SK-N-SH treated with all-trans-retinoic acid at 6 μM for 48 hours (cell line): ENCODE measurements around the gene CDR2.

Experiments used
- ATAC-seq: fragments of 200-7000 bp; cut with Tn5 transposase; 3 replicates; pipeline ENCODE4 v1.9.1; 2020; ENCODE audit warnings: mild to moderate bottlenecking, moderate library complexity
- ARNTL ChIP-seq: fragments of 450-650 bp; formaldehyde crosslinking; IDR thresholded peaks from 2 replicates; pipeline ENCODE4 v1.5.0; 2020; ENCODE audit warnings: low read depth, mild to moderate bottlenecking, moderate library complexity, borderline replicate concordance
- BACH2 ChIP-seq: fragments of 250-450 bp; sonication (Bioruptor Pico); IDR thresholded peaks from 2 replicates; pipeline ENCODE4 v1.9.0; 2021; ENCODE audit warnings: mild to moderate bottlenecking, borderline replicate concordance
- CSDC2 ChIP-seq: fragments of 250-450 bp; sonication (Bioruptor Pico); IDR thresholded peaks from 2 replicates; pipeline ENCODE4 v1.5.0; 2020; ENCODE audit warnings: mild to moderate bottlenecking, moderate library complexity
- ESRRG ChIP-seq: fragments of 250-450 bp; sonication (Bioruptor Pico); IDR thresholded peaks from 2 replicates; pipeline ENCODE4 v1.6.1; 2021; ENCODE audit warnings: mild to moderate bottlenecking
- ISL1 ChIP-seq: fragments of 250-450 bp; sonication (Bioruptor Pico); IDR thresholded peaks from 2 replicates; pipeline ENCODE4 v2.1.2; 2022; ENCODE audit warnings: mild to moderate bottlenecking, moderate library complexity
- OSR1 ChIP-seq: fragments of 250-450 bp; sonication (Bioruptor Pico); IDR thresholded peaks from 2 replicates; pipeline ENCODE4 v1.8.0; 2022; ENCODE audit warnings: moderate library complexity, mild to moderate bottlenecking, inconsistent platforms
- PPARA ChIP-seq: fragments of 250-450 bp; sonication (Bioruptor Pico); IDR thresholded peaks from 2 replicates; pipeline ENCODE4 v1.5.0; 2020; ENCODE audit warnings: mild to moderate bottlenecking, borderline replicate concordance
- RARB ChIP-seq: fragments of 250-450 bp; sonication (Bioruptor Pico); IDR thresholded peaks from 2 replicates; pipeline ENCODE4 v1.8.0; 2021; ENCODE audit warnings: mild to moderate bottlenecking, moderate library complexity
- SNAI2 ChIP-seq: fragments of 250-450 bp; sonication (Bioruptor Pico); IDR thresholded peaks from 2 replicates; pipeline ENCODE4 v1.5.0; 2020; ENCODE audit warnings: mild to moderate bottlenecking, moderate library complexity
- TCF4 ChIP-seq: fragments of 250-450 bp; sonication (Bioruptor Pico); IDR thresholded peaks from 2 replicates; pipeline ENCODE4 v1.8.0; 2021; ENCODE audit warnings: mild to moderate bottlenecking, moderate library complexity, borderline replicate concordance
- TOX ChIP-seq: fragments of 250-450 bp; sonication (Bioruptor Pico); IDR thresholded peaks from 2 replicates; pipeline ENCODE4 v1.8.0; 2021; ENCODE audit warnings: mild to moderate bottlenecking, moderate library complexity, borderline replicate concordance
- ZFP3 ChIP-seq: fragments of 250-450 bp; sonication (Bioruptor Pico); IDR thresholded peaks from 2 replicates; pipeline ENCODE4 v1.5.0; 2020; ENCODE audit warnings: mild to moderate bottlenecking, moderate library complexity
- ZFP30 ChIP-seq: fragments of 450-650 bp; formaldehyde crosslinking; IDR thresholded peaks from 2 replicates; pipeline ENCODE4 v1.5.0; 2022; ENCODE audit warnings: mild to moderate bottlenecking, moderate library complexity
- ZNF565 ChIP-seq: fragments of 450-650 bp; formaldehyde crosslinking; conservative IDR thresholded peaks from 2 replicates; pipeline ENCODE4 v1.5.0; 2020; ENCODE audit warnings: low read depth, mild to moderate bottlenecking, moderate library complexity
- ZNF70 ChIP-seq: fragments of 450-650 bp; formaldehyde crosslinking; IDR thresholded peaks from 2 replicates; pipeline ENCODE4 v1.5.0; 2020; ENCODE audit warnings: mild to moderate bottlenecking, moderate library complexity
- ZNF8 ChIP-seq: fragments of 450-650 bp; formaldehyde crosslinking; IDR thresholded peaks from 2 replicates; pipeline ENCODE4 v1.5.0; 2020; ENCODE audit warnings: mild to moderate bottlenecking, moderate library complexity
- TF ChIP-seq, protein P1 (sequence below): fragments of 250-450 bp; sonication (Bioruptor Pico); IDR thresholded peaks from 2 replicates; pipeline ENCODE4 v1.5.0; 2020; ENCODE audit warnings: mild to moderate bottlenecking, moderate library complexity
- TF ChIP-seq, protein P2 (sequence below): fragments of 250-450 bp; sonication (Bioruptor Pico); IDR thresholded peaks from 2 replicates; pipeline ENCODE4 v1.8.0; 2020; ENCODE audit warnings: mild to moderate bottlenecking, moderate library complexity, borderline replicate concordance
- TF ChIP-seq, protein P3 (sequence below): fragments of 250-450 bp; sonication (Bioruptor Pico); IDR thresholded peaks from 2 replicates; pipeline ENCODE4 v1.8.0; 2021; ENCODE audit warnings: low read depth, mild to moderate bottlenecking, moderate library complexity, borderline replicate concordance
- TF ChIP-seq, protein P4 (sequence below): fragments of 250-450 bp; sonication (Bioruptor Pico); IDR thresholded peaks from 2 replicates; pipeline ENCODE4 v1.5.1; 2021; ENCODE audit warnings: mild to moderate bottlenecking, moderate library complexity

CDR2 gene

DNA sequence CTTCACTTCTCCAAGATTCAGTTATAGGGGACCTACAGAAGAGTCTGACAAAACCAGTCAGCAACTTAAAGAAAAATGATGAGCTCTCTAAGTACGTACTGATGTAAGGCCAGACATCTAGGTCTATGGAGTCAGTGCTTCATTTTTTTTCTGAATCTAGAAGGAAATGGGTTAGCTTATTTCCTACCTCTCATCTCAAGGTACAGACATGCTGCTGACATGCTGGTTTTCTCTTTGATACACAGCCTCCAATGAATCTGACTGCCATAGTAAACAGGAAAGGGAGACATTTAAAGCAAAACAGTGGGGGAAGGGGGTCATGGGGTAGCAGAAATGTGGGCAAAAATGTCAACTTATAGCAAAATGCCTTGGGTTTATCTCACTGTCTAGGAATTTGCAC, 16.4 kb downstream of the CDR2 start (continued):
- TF ChIP-seq, protein P1, sequence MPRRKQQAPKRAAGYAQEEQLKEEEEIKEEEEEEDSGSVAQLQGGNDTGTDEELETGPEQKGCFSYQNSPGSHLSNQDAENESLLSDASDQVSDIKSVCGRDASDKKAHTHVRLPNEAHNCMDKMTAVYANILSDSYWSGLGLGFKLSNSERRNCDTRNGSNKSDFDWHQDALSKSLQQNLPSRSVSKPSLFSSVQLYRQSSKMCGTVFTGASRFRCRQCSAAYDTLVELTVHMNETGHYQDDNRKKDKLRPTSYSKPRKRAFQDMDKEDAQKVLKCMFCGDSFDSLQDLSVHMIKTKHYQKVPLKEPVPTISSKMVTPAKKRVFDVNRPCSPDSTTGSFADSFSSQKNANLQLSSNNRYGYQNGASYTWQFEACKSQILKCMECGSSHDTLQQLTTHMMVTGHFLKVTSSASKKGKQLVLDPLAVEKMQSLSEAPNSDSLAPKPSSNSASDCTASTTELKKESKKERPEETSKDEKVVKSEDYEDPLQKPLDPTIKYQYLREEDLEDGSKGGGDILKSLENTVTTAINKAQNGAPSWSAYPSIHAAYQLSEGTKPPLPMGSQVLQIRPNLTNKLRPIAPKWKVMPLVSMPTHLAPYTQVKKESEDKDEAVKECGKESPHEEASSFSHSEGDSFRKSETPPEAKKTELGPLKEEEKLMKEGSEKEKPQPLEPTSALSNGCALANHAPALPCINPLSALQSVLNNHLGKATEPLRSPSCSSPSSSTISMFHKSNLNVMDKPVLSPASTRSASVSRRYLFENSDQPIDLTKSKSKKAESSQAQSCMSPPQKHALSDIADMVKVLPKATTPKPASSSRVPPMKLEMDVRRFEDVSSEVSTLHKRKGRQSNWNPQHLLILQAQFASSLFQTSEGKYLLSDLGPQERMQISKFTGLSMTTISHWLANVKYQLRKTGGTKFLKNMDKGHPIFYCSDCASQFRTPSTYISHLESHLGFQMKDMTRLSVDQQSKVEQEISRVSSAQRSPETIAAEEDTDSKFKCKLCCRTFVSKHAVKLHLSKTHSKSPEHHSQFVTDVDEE (CRISPR knock-in tag), result no peak
- no peak for TF ChIP-seq ZFP3
- TF ChIP-seq ESRRG (CRISPR knock-in tag), result no peak
- TF ChIP-seq ISL1 (CRISPR knock-in tag), result no peak
- no peak for TF ChIP-seq TCF4 (CRISPR knock-in tag)
- TF ChIP-seq CSDC2 (CRISPR knock-in tag), result no peak
- TF ChIP-seq, protein P2, sequence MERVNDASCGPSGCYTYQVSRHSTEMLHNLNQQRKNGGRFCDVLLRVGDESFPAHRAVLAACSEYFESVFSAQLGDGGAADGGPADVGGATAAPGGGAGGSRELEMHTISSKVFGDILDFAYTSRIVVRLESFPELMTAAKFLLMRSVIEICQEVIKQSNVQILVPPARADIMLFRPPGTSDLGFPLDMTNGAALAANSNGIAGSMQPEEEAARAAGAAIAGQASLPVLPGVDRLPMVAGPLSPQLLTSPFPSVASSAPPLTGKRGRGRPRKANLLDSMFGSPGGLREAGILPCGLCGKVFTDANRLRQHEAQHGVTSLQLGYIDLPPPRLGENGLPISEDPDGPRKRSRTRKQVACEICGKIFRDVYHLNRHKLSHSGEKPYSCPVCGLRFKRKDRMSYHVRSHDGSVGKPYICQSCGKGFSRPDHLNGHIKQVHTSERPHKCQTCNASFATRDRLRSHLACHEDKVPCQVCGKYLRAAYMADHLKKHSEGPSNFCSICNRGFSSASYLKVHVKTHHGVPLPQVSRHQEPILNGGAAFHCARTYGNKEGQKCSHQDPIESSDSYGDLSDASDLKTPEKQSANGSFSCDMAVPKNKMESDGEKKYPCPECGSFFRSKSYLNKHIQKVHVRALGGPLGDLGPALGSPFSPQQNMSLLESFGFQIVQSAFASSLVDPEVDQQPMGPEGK (CRISPR knock-in tag), result no peak
- TF ChIP-seq ZNF565, result no peak
- no peak for TF ChIP-seq RARB (CRISPR knock-in tag)
- no peak for TF ChIP-seq ZFP30 (CRISPR knock-in tag)

DNA sequence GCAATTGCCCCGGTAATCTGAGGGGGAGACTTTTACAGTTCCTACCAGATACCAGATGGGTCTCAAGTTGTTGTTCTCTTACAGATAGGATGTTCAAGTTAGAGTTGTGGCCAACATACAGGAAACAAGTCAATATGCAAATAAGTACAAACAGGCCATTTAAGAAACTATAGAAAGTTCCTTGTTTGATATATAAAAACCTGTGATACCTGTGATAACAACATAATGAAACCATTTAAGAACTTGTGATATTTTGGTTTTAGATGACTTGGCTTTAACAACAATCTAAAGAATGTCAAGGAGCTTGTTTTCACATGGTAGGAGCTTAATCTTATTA, 16.8 kb downstream of the CDR2 start:
- ATAC-seq, result no peak
- no peak for TF ChIP-seq OSR1 (CRISPR knock-in tag)
- no peak for TF ChIP-seq TOX (CRISPR knock-in tag)
- TF ChIP-seq ARNTL, result no peak
- TF ChIP-seq, protein P2 (CRISPR knock-in tag), result no peak
- no peak for TF ChIP-seq PPARA (CRISPR knock-in tag)
- TF ChIP-seq, protein P3, sequence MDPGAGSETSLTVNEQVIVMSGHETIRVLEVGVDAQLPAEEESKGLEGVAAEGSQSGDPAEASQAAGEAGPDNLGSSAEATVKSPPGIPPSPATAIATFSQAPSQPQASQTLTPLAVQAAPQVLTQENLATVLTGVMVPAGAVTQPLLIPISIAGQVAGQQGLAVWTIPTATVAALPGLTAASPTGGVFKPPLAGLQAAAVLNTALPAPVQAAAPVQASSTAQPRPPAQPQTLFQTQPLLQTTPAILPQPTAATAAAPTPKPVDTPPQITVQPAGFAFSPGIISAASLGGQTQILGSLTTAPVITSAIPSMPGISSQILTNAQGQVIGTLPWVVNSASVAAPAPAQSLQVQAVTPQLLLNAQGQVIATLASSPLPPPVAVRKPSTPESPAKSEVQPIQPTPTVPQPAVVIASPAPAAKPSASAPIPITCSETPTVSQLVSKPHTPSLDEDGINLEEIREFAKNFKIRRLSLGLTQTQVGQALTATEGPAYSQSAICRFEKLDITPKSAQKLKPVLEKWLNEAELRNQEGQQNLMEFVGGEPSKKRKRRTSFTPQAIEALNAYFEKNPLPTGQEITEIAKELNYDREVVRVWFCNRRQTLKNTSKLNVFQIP (CRISPR knock-in tag), result no peak
- TF ChIP-seq ZNF70, result no peak
- TF ChIP-seq BACH2, result no peak
- TF ChIP-seq, protein P4, sequence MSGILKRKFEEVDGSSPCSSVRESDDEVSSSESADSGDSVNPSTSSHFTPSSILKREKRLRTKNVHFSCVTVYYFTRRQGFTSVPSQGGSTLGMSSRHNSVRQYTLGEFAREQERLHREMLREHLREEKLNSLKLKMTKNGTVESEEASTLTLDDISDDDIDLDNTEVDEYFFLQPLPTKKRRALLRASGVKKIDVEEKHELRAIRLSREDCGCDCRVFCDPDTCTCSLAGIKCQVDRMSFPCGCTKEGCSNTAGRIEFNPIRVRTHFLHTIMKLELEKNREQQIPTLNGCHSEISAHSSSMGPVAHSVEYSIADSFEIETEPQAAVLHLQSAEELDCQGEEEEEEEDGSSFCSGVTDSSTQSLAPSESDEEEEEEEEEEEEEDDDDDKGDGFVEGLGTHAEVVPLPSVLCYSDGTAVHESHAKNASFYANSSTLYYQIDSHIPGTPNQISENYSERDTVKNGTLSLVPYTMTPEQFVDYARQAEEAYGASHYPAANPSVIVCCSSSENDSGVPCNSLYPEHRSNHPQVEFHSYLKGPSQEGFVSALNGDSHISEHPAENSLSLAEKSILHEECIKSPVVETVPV (CRISPR knock-in tag), result no peak
- no peak for TF ChIP-seq ZFP3
- TF ChIP-seq ZFP30 (CRISPR knock-in tag), result no peak
- no peak for TF ChIP-seq SNAI2
- TF ChIP-seq CSDC2 (CRISPR knock-in tag), result no peak
- no peak for TF ChIP-seq ZNF565
- TF ChIP-seq ZNF8, result no peak
- no peak for TF ChIP-seq RARB (CRISPR knock-in tag)
- TF ChIP-seq, protein P1 (CRISPR knock-in tag), result no peak
- TF ChIP-seq, all 23 proteins: peak for 0
